ENCODE data around the gene HS3ST2. TPM values are rescaled to one million over a fixed set of nuclear protein-coding genes. Genes with fewer than 3 reads are reported as not detected.

Gene HS3ST2
- total and polyA plus RNA-seq, 2 of the 8 experiments (the other 6 are each of a cell fraction or from before 2014, with no cell fraction given) = 1.7 to 3.7 TPM

- H2BK12ac ChIP-seq (ENCODE audit: low read depth, low read length) = no peak overlapping the region
- H2BK15ac ChIP-seq (ENCODE audit: low read length) = no peak overlapping the region
- no peak overlapping the region; a peak in 1 of 4 replicates for H3K4me2 ChIP-seq (ENCODE audit: insufficient read depth in 1 of 2, low read depth in 2 of 2, low read length in 2 of 2)
- peaks cover 0 to 5% (median 3%) of the 10 kb centered on the region in 4 experiments; a peak in 3 of 7 replicates for H3K4me1 ChIP-seq (replicated peaks in 1 of 4; ENCODE audit: control insufficient read depth in 3 of 4, insufficient read depth in 4 of 4, low read length in 3 of 4)
- H4K91ac ChIP-seq (replicated peaks; ENCODE audit: insufficient read length, low read length) = no peak overlapping the region
- ChIA-PET POLR2A (ENCODE audit: partially characterized antibody) (interaction anchor here (0.6 kb wide), 1 partner anchor 926 kb away, joined by 3 read pairs; no protein-coding TSS in a partner anchor), CTCF (ENCODE audit: partially characterized antibody) (interaction anchor here (1.9 to 10.8 kb wide), 3 partner anchors 32 to 49 kb away, joined by 6 to 110 read pairs (median 6); no protein-coding TSS in a partner anchor)
- H3K27me3 ChIP-seq (replicated peaks in 1 of 4; ENCODE audit: control insufficient read depth in 3 of 4, extremely low read depth in 1 of 4, insufficient read depth in 3 of 4, low read length in 3 of 4) = peaks cover 0 to 9% (median 3%) of the 10 kb centered on the region in 4 experiments; a peak in 4 of 7 replicates
- no peak overlapping the region for H3K27ac ChIP-seq (ENCODE audit: low read depth, low read length)
- no peak overlapping the region for H2BK120ac ChIP-seq (replicated peaks; ENCODE audit: low read depth, low read length)
- H2BK5ac ChIP-seq (ENCODE audit: low read depth, low read length) = no peak overlapping the region
- no peak overlapping the region for H4K5ac ChIP-seq (ENCODE audit: insufficient read length, low read depth, low read length)
- no peaks in the 10 kb centered on the region for H3K79me2 ChIP-seq (ENCODE audit: control insufficient read depth in 1 of 2, insufficient read depth in 2 of 2, low read length in 2 of 2)
- no peak overlapping the region for H2AK5ac ChIP-seq (ENCODE audit: low read depth, low read length)
- no peak overlapping the region for H3K4ac ChIP-seq (replicated peaks; ENCODE audit: insufficient read length, low read depth, low read length)
- H3K36me3 ChIP-seq (ENCODE audit: control insufficient read depth in 2 of 4, insufficient read depth in 4 of 4, low read length in 3 of 4) = no peaks in the 10 kb centered on the region
- H3K23ac ChIP-seq (ENCODE audit: insufficient read length) = no peak overlapping the region
- TF ChIP-seq SIX5 (IDR thresholded peaks at IDR 0.05; ENCODE audit: low read depth, low read length) = no peak
- no peak for TF ChIP-seq TAF1 (IDR thresholded peaks at IDR 0.05; ENCODE audit: low read depth, low read length)
- no peak for TF ChIP-seq HDAC2 (IDR thresholded peaks at IDR 0.05; ENCODE audit: borderline replicate concordance in 1 of 2, low read depth in 2 of 2, low read length in 2 of 2)
- no peak for TF ChIP-seq EP300 (IDR thresholded peaks at IDR 0.05; ENCODE audit: borderline replicate concordance in 1 of 2, low read depth in 2 of 2, low read length in 2 of 2)
- no peak for TF ChIP-seq HDAC6 (IDR thresholded peaks at IDR 0.05; ENCODE audit: low read depth, low read length)
- 0 out of 2 replicates have a peak, but pooled peaks have one; percentile 5 for TF ChIP-seq TEAD4 (IDR thresholded peaks at IDR 0.05; ENCODE audit: low read depth, low read length)
- TF ChIP-seq RXRA (IDR thresholded peaks at IDR 0.05; ENCODE audit: insufficient read depth, low read depth, low read length) = no peak
- no peaks in the 10 kb centered on the region; the same call in none of the 2 replicates for H3K23me2 ChIP-seq (ENCODE audit: low read depth, low read length)
- H4K8ac ChIP-seq (ENCODE audit: extremely low read depth, insufficient read depth, low read length) = no peak overlapping the region
- FAIRE-seq = no peak
- 44% methylated on average over 1 of the region's 1 CpG; no CpG with 5 or more reads in 1 of the 2 experiments for WGBS, 2 experiments (ENCODE audit: extremely low coverage in 1 of 2, insufficient coverage in 1 of 2, insufficient read length in 1 of 2, insufficient replicate concordance in 2 of 2, low coverage in 1 of 2, low lambda C conversion rate in 2 of 2, missing lambda C conversion rate in 1 of 2)
- H3K56ac ChIP-seq (replicated peaks; ENCODE audit: insufficient read length, low read depth, low read length) = no peak overlapping the region
- no peaks in the 10 kb centered on the region for H3K9me3 ChIP-seq (ENCODE audit: insufficient read depth in 2 of 2, low read depth in 1 of 2, low read length in 1 of 2)
- H3K4me3 ChIP-seq (ENCODE audit: extremely low read depth in 1 of 4, insufficient read depth in 2 of 4, low read depth in 3 of 4, low read length in 4 of 4) = no peak overlapping the region
- no peaks in the 10 kb centered on the region for H3K79me1 ChIP-seq (ENCODE audit: low read depth, low read length)
- no peak for DNase-seq (ENCODE audit: low read depth in 1 of 2, low spot score in 2 of 2)
- no peak overlapping the region for H3K9ac ChIP-seq (replicated peaks in 1 of 4; ENCODE audit: extremely low read depth in 1 of 4, low read depth in 3 of 4, low read length in 3 of 4)
- H3K14ac ChIP-seq (ENCODE audit: insufficient read length) = no peak overlapping the region
- H4K20me1 ChIP-seq (replicated peaks in 1 of 2; ENCODE audit: control insufficient read depth in 1 of 2, insufficient read depth in 2 of 2, low read length in 2 of 2) = no peaks in the 10 kb centered on the region
- H2BK20ac ChIP-seq (ENCODE audit: low read length) = no peak overlapping the region
- H2AFZ ChIP-seq (ENCODE audit: low read length) = peak overlapping the region; percentile 86; the same call in 1 of the 2 replicates
- no peak overlapping the region for H3K18ac ChIP-seq (ENCODE audit: extremely low read depth, low read length)
Observed at GRCh38 chr16:22945361-22945760, 131.4 kb downstream of the HS3ST2 start.
